ENCODE data around the gene ZNF677. TPM values are rescaled to one million over a fixed set of nuclear protein-coding genes. Genes with fewer than 3 reads are reported as not detected.
A peak's percentile ranks its signal among the peaks of the same experiment; 100 is the strongest.
"Not testable (repeated sequence)": the region's sequence is repeated elsewhere in the genome, so short reads cannot be mapped to it uniquely, and the experiment has no call there.

The ZNF677 gene
- polyA plus RNA-seq (2014; cell fraction: cytosol; rRNA removed) = 26.1 and 27.8 TPM in 2 replicates
- 5.8 and 11.6 TPM in 2 replicates for polyA plus RNA-seq (2014; cell fraction: nucleus; rRNA removed)

DNA sequence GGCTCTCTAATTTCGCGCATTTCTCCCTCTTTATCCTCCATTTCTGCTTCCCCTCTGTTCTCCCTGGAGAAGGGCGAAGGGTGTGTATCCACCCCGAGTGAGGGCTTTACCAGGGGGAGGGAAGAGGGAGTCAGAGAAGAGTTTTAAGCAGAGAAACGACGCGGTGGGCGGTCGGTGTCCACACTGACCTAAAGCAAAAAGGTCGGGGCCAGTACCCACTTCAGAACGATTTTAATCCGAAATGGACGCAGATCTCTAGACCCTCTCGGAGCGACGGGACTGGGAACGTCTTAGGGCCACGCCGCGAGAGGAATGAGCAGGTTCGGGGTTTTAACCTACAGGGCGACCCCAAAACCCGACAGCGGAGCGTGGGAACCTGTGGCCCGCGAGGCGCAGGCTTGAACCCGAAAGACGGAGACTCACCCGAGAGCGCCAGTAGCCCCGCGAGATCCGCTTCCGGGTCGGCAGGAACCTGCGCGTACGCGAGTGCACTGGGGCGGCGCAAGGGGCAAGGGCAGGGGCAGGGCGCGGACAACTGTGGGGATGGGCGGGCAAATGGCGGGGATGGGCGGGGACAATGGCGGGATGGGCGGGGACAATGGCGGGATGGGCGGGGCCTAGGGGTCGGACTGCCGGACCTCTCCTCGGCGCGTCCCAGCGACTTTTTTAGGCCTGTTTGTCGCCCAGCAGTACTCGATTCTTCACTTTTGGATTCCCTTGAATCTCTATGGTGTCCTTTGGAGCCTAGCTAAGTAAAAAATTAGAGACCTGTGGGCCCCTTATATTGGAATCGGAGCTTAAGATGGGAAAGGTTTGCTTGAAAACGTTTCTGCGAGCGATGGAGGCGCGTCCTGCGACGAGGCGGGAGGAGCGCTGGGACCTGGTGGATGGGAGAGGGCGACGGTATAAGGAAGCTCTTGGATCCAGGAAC lies at the start of gene ZNF677:
ZNF677 (minus strand) TSS at position 463 of the 931 bp plus-strand sequence. CDS start 3,323 bp downstream, outside the sequence.
- DNase-seq (ENCODE audit: low spot score) = peak; percentile 77

GRCh38 chr19:53301341-53301740 lies 46.7 kb upstream of the ZNF677 start:
- DNase-seq (ENCODE audit: low spot score) = not testable (repeated sequence)

GRCh38 chr19:53294786-53295441 lies 40.2 kb upstream of the ZNF677 start:
- no peak for DNase-seq (ENCODE audit: low spot score)

DNA sequence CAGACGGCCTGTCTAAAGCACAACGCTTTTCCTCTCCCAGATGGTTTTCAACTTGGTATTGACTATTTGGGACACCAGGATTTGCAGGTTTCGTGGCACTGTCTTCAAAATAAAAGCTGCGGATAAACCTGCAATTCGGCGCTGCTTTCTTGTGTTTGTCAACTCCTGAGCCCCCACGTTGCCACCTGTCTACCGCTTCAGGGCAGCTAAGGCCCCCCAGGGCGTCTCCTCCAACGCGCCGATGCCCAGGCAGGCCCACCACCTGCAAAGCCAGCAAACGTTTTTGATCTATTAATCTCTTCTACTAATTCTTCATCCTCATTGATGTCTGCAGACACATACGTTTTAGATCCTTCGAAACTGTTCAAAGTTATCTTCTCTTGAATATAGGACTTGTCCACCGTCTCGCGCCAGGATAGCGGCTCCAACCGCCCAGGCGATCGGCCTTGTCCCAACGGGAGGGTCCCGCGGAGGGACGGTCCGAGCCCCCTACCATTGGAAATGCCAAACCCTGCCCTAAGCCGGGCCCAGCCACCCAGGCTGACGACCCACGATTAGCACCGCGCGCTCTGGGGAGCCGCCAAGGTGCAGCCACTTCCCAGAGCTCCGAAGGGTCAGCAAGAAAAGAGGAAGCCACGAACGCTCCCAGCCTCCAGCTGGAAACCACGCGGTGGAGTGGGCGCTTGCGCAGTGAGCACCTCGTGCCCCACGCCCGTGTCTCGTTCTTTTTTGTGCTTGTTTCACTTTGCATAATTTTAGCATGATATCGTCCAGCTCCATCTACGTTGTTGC lies 36.3 kb upstream of the ZNF677 start:
- no peak for DNase-seq (ENCODE audit: low spot score)

- DNase-seq (ENCODE audit: low spot score) = no peak
Measured at GRCh38 chr19:53285087-53285486, 30.4 kb upstream of the ZNF677 start.

DNA sequence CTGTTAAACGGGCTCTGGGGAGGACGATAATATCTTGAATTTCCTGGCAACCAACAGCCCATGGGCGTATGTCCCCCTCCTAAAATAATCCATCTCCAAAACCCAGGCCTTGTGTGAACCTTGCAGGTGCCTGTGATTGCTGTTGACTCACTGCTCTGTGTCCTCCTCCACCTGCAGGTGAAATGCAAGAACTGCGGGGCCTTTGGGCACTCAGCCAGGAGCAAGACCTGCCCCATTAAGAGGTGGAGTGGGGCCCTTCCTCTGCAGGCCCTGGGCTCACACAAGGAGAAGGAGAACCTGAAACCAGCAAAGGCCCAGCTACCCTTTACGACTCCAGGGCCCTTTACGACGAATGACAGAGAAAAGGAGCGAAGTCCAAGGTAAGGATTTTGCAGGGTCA lies 27.3 kb upstream of the ZNF677 start:
- DNase-seq (ENCODE audit: low spot score) = not testable (repeated sequence)

GRCh38 chr19:53275480-53275879 lies 20.8 kb upstream of the ZNF677 start:
- no peak for DNase-seq (ENCODE audit: low spot score)

DNA sequence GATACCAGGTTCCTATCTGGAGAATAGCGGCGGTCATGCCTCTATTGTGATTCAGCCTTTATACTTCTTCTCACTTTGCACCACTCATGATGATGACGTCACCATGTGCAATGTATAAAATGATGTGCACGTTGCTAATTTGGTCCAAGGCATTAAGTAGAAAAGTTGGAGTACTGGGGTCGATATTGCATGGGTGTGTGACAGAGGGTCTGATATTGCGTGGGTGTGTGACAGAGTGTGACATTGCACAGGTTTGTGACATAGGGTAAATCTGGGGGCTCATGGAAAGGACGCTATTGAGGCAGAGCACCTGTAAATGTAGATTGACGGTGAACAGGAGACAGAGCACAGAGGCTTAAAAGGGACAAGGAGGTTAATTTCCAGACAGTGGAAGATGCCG lies 17.4 kb upstream of the ZNF677 start:
- no peak for DNase-seq (ENCODE audit: low spot score)

GRCh38 chr19:53269861-53270260 lies 15.2 kb upstream of the ZNF677 start:
- DNase-seq (ENCODE audit: low spot score) = not testable (repeated sequence)

GRCh38 chr19:53267623-53268022 lies 12.9 kb upstream of the ZNF677 start, which contains the start of gene VN1R4:
Gene VN1R4, minus strand, starts transcription at chr19:53267723. Its CDS starts 58 bp downstream, at chr19:53267665.
- DNase-seq (ENCODE audit: low spot score) = not testable (repeated sequence)

DNA sequence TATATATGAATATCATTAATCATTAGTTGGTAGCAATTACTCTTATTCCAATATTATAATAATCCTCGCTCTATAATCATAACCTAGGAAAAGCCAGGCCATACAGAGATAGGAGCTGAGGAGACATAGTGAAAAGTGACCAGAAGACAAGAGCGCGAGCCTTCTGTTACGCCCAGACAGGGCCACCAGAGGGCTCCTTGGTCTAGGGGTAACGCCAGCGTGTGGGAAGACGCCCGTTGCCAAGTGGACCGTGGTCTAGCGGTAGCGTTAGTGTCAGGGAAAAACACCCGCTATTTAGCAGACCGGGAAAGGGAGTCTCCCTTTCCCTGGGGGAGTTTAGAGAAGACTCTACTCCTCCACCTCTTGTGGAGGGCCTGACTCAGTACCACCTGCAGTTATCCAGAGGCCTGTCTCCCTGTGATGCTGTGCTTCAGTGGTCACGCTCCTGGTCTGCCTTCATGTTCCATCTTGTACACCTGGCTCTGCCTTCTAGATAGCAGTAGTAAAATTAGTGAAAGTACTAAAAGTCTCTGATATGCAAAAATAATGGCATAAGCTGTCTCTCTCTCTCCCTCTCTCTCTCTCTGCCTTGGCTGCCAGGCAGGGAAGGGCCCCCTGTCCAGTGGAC lies 3.2 kb upstream of the ZNF677 start, which contains the start of gene VN1R2:
VN1R2 (plus strand) TSS at position 578 of the 628 bp plus-strand sequence. CDS start 84 bp downstream, outside the sequence.
- not testable (repeated sequence) for DNase-seq (ENCODE audit: low spot score)

DNA sequence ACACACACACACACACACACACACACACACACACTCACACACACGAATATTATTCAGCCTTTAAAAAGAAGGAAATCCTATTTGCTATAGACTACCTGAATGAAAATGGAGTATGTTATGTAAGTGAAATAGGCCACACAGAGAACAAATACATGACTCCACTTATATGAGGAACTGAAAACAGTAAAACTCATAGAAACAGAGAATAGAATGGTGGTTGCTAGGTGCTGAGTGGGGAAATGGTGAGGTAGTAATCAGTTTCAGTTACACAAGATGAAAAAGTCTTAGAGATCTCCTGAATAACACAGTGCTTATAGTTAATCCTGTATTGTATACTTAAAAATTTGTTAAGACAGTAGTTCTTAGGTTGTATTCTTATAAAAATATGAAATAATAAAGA lies 8.2 kb downstream of the ZNF677 start:
- no peak for DNase-seq (ENCODE audit: low spot score)

- no peak for DNase-seq (ENCODE audit: low spot score)
Measured at GRCh38 chr19:53237114-53237777, 17.4 kb downstream of the ZNF677 start.

GRCh38 chr19:53224606-53225005 lies 30.1 kb downstream of the ZNF677 start:
- DNase-seq (ENCODE audit: low spot score) = no peak

GRCh38 chr19:53222716-53223115 lies 32.0 kb downstream of the ZNF677 start:
- DNase-seq (ENCODE audit: low spot score) = not testable (repeated sequence)

- DNase-seq (ENCODE audit: low spot score) = no peak
Measured at GRCh38 chr19:53212703-53213320, 41.9 kb downstream of the ZNF677 start.

DNA sequence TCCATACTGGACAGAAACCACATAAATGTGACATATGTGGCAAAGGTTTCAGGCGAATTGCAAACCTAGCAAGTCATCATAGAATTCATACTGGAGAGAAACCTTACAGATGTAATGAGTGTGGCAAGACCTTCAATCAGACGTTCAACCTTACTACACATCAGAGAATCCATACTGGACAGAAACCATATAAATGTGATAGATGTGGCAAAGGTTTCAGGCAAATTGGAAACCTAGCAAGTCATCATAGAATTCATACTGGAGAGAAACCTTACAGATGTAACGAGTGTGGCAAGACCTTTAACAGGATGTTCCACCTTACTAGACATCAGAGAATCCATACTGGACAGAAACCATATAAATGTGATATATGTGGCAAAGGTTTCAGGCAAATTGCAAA lies 43.1 kb downstream of the ZNF677 start:
- DNase-seq (ENCODE audit: low spot score) = not testable (repeated sequence)

DNA sequence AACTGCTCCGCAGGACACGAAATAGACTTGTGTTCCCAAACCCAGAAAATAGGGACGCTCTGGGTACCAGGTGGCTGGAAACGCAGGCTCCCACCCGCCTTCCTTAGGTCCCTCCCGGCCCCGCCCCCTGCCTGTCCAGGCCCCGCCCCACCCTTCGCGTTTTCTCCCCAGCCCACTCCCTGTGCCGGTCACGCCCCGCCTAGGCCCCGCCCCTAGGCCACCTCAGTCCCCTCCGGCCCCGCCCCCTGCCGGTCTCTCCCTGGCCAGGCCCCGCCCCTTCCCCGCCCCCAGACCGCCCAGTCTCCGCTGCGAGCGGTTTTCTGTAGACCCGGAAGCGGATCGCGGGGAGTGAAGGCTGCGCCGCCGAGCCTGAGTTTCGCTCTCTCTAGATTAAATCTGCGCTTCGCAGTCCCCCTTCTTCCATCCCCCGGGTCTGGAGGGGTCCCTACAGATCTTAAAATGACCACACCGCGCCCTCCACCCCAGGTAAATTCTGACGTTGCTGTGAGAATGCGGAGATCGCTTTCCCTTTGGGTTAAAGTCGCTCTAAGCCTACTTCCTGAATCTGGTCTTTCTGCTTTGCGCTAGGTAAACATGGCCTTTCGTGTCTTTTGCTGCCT lies 57.8 kb downstream of the ZNF677 start:
- peak; percentile 64 for DNase-seq (ENCODE audit: low spot score)

GRCh38 chr19:53195265-53195903 lies 59.3 kb downstream of the ZNF677 start:
- DNase-seq (ENCODE audit: low spot score) = peak; percentile 67

All from SK-N-DZ (cell line).